HG02840 (cell line): ENCODE results near the gene METTL25.
"Not testable (repeated sequence)": the region's sequence is repeated elsewhere in the genome, so short reads cannot be mapped to it uniquely, and the experiment has no call there.

Experiments used
- ATAC-seq: cut with Tn5 transposase; IDR thresholded peaks from one replicate; pipeline ENCODE4 v1.9.1; 2021; ENCODE audit warnings: mild to moderate bottlenecking, moderate library complexity, moderate number of reproducible peaks; ENCODE audit not compliant: unreplicated experiment, low FRiP score

METTL25 gene, protein sequence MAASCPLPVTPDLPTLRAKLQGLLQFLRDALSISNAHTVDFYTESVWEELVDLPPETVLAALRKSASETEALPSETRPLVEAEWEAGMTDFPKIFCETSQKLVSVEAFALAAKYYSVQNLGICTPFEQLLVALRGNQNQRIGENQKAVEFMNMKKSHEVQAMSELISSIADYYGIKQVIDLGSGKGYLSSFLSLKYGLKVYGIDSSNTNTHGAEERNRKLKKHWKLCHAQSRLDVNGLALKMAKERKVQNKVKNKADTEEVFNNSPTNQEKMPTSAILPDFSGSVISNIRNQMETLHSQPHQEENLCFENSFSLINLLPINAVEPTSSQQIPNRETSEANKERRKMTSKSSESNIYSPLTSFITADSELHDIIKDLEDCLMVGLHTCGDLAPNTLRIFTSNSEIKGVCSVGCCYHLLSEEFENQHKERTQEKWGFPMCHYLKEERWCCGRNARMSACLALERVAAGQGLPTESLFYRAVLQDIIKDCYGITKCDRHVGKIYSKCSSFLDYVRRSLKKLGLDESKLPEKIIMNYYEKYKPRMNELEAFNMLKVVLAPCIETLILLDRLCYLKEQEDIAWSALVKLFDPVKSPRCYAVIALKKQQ

GRCh38 chr12:82358200-82359114 lies at the start of gene METTL25, which contains the start of gene CCDC59:
TSS of gene METTL25 (plus strand) at chr12:82358529. CDS start at chr12:82358566, 37 bp downstream.
TSS of gene CCDC59 (minus strand) at chr12:82358387. CDS start at chr12:82358376, 11 bp downstream.
- peak; percentile 97 for ATAC-seq

- no peak for ATAC-seq
Observed at GRCh38 chr12:82314406-82314892, 43.9 kb upstream of the METTL25 start.

DNA sequence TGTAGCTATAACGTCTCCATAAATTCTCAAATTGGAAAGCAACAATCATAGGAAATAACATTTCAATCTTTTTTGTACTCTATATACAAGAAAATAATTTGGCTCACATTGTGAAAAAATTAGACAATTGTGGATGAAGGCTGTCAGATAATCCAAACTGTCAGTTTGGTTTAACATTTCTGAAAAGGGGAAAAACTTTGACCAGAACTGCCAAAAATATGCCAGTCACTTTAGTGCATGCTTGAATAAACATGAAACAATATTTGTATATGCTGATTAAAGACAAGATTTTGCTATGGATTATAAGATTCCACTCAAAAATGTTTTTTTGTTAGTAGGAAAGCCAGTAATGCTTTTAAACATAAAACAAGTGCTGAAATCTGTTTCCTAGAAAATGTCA lies 39.1 kb upstream of the METTL25 start:
- no peak for ATAC-seq

- no peak for ATAC-seq
Observed at GRCh38 chr12:82325540-82326336, 32.6 kb upstream of the METTL25 start.

DNA sequence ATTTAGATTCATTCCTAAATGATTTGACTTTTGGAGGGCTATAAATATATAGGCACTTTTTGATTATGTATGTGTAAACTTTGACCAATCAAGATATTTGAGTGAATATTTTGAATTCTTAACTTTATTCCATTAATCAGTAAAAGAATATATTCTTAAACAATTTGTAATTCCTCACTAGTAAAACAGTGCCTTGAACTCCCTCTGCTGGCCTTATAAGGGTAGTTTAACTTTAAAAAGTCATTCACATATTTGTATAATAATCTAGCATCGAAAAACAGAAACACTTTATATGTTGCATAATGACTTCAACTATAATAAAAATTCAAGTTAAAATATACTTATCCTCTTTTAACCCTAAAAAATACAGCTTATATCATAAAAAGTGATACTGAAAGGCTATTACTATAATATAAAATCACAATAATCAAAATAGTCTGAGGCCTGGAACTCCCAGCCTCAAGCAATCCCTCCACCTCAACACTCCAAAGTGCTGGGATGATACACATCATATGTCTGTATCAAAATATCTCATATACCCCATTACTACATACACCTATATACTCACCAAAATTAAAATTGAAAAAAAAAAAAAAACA lies 31.3 kb upstream of the METTL25 start:
- no peak for ATAC-seq

DNA sequence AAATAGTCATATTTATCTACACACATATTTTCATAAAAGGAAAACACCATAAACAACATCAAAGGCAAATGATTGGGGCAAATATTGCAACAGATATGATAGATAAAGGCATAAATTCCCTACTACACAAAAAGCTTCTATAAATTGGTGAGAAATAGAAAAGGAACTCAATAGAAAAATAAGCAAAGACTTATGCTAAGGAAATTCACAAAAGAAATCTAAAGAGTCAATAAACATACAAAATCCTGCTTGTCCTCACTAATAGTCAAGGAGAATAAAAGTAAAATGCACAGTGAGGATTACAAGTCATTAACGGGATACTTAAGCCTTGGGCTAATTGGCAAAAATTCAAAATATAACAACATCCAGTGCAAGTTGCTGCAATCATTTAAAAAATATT lies 30.5 kb upstream of the METTL25 start:
- no peak for ATAC-seq

- ATAC-seq, result no peak
Observed at GRCh38 chr12:82329508-82329907, 28.8 kb upstream of the METTL25 start.

GRCh38 chr12:82350161-82350560 lies 8.2 kb upstream of the METTL25 start:
- ATAC-seq, result no peak

DNA sequence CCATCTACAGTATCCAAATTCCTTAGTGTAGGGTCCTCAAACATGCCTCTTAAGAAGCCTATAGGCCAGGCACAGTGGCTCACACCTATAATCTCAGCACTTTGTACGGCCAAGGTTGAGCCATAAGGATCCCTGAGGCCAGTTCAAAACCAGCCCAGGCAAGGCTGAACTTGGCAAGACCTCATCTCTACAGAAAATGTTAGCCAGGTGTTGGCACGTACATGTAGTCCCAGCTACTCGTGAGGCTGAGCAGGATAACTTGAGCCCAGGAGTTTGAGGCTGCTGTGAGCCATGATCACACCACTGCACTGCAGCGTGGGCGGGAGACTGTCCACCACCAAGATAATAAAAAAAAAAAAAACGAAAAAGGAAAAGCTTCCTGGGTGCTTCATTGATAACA lies 6.9 kb upstream of the METTL25 start:
- ATAC-seq, result no peak

- ATAC-seq, result no peak
Observed at GRCh38 chr12:82357340-82357739, 989 bp upstream of the METTL25 start.

DNA sequence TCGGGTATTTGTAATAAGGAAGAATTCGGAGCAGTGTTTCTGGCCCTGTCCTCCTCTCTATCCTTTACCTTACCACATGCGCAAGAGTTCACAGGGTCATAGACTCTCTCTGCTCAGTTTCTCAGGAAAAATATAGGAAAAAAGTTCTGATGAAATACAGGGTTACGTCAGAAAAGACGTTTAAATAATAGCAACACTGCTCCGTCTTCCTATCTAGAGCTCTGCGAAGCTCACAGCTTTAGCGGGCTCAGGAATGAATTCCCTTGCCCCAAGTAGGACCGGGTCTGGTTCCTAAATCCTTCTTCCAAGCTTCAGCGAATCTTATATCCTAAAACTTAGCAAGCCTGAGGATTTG lies 507 bp upstream of the METTL25 start:
- no peak for ATAC-seq

DNA sequence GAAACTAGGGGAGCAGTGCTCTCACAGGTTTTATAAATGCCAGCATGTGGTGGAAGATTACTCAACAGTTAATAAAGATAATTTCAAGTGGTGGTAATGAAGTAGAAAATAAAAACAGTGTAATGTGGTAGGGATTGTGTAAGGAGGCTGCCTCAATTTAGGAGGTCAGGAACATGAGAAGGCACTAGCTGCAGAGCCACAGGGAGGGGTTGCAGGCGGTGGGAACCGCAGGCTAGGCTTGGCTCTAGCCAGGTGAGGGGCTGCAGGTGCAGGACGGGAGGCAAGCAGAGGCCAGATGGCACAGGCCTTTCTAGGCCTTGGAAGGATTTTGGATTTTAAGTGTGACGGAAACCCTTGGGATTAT lies 768 bp downstream of the METTL25 start:
- ATAC-seq, result no peak

GRCh38 chr12:82360834-82361233 lies 2.5 kb downstream of the METTL25 start:
- not testable (repeated sequence) for ATAC-seq

GRCh38 chr12:82361461-82361915 lies 3.2 kb downstream of the METTL25 start:
- ATAC-seq, result no peak

DNA sequence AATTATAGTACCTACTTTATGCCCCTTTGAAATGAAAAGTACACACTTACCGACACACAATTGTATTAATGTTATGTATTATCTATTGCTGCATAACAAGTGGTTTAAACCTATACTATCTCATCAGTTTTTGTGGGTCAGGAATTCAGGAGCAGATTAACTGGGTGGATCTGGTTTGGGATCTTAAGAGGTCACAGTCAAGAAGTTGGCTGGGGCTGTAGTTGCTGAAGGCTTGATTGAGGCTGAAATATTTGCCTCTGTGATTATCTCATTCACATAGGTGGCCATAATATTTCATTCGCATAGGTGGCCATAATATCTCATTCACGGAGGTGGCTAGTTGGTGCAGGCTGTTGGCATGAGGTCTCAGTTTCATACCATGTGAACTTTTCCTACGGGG lies 5.7 kb downstream of the METTL25 start:
- no peak for ATAC-seq

DNA sequence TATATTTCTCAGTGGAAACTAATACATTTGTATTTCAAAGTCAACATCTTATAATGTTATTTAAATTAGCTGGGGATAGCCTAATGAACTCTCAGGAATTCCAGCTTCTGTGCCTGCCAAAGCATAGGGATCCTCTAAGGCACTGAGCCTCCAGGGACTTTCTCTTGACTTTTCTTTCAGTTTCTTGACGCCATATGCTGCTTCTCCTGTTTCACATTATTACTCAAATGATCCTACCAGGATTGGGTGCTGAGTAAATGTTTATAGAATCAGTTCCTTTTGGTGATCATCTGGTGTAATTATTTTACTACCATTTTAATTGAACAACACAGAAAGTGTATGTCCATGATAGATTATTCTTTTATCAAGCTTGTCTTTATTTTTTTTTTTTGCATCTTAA lies 7.9 kb downstream of the METTL25 start:
- no peak for ATAC-seq

GRCh38 chr12:82375201-82375600 lies 16.9 kb downstream of the METTL25 start:
- no peak for ATAC-seq

DNA sequence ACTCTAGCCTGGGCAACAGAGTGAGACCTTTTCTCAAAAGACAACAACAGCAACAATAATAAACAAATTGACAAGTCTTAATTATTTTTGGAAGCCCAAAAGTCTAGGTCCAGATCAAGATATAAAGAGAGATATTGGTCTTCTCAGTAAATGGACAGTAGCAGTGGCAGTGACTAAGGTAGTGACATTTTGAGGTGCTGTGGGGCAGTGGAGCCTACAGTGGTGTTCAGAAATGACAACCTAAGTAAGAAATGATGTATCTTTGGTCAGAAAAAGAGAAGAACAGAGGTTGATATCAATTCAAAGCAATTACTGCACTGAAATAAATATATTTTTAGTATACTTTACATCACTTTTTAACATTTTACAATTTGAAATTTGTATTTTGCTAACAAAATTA lies 20.7 kb downstream of the METTL25 start:
- no peak for ATAC-seq

DNA sequence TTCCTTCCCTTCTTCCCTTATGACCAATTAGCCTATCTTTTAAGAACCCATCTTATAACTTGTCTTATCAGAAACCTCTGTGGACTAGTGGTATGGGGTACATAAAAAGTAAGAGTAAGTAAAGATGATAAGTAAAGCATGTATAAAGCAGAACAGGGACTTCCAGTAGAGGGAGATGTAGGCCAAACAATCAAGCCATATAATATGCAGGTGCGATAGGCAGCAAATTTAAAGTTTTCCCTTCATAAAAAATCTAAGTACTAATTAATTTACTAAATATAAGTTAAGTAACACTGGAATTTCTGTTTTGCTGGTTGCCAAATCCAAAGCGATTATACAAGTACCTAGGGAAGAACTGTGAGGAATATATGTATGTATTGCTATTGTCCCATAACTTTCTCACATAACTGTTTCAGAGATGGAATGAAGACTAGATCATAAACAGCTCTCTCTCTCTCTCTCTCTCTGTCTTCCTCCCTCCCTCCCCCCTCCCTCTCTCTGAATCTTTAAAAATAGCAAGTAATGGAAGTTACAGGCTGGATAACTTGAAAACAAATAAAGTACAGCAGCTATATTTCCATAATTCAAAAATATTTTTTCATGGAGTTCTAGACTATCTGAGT lies 25.7 kb downstream of the METTL25 start:
- ATAC-seq, result no peak
